ENCODE measurements around the gene POLD1.

POLD1 gene

DNA sequence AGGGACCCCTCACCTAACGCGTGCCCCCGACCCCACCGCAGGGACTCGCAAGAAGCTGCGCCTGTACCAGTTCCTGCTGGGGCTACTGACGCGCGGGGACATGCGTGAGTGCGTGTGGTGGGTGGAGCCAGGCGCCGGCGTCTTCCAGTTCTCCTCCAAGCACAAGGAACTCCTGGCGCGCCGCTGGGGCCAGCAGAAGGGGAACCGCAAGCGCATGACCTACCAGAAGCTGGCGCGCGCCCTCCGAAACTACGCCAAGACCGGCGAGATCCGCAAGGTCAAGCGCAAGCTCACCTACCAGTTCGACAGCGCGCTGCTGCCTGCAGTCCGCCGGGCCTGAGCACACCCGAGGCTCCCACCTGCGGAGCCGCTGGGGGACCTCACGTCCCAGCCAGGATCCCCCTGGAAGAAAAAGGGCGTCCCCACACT is 43.9 kb downstream of the POLD1 start:
- H3K9me3 ChIP-seq (ENCODE audit: control insufficient read depth, insufficient read depth, low read length) = no peaks in the 10 kb centered on the region
- peak overlapping the region; percentile 84 for H3K4me2 ChIP-seq (ENCODE audit: low read length)
- no peak for TF ChIP-seq EZH2phosphoT487 (IDR thresholded peaks at IDR 0.05; ENCODE audit: borderline replicate concordance, low read length)
- TF ChIP-seq, protein P1, sequence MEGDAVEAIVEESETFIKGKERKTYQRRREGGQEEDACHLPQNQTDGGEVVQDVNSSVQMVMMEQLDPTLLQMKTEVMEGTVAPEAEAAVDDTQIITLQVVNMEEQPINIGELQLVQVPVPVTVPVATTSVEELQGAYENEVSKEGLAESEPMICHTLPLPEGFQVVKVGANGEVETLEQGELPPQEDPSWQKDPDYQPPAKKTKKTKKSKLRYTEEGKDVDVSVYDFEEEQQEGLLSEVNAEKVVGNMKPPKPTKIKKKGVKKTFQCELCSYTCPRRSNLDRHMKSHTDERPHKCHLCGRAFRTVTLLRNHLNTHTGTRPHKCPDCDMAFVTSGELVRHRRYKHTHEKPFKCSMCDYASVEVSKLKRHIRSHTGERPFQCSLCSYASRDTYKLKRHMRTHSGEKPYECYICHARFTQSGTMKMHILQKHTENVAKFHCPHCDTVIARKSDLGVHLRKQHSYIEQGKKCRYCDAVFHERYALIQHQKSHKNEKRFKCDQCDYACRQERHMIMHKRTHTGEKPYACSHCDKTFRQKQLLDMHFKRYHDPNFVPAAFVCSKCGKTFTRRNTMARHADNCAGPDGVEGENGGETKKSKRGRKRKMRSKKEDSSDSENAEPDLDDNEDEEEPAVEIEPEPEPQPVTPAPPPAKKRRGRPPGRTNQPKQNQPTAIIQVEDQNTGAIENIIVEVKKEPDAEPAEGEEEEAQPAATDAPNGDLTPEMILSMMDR (IDR thresholded peaks at IDR 0.05; ENCODE audit: low read depth, low read length, poor library complexity, severe bottlenecking) = no peak
- peak overlapping the region; percentile 80 for H3K4me3 ChIP-seq (ENCODE audit: low read length)
- no peaks in the 10 kb centered on the region for H3K27me3 ChIP-seq (ENCODE audit: control insufficient read depth, low read length)
- H3K79me2 ChIP-seq (ENCODE audit: control insufficient read depth, low read length) = peaks cover 17% of the 10 kb centered on the region
- peaks cover 67% of the 10 kb centered on the region for H3F3A ChIP-seq (ENCODE audit: control insufficient read depth, insufficient read depth)
- peaks cover 7% of the 10 kb centered on the region; the same call in 1 of the 2 replicates for H4K20me1 ChIP-seq (ENCODE audit: control insufficient read depth, insufficient read depth, low read depth, low read length)
- H3K27ac ChIP-seq (ENCODE audit: low read depth, low read length) = peak overlapping the region; percentile 96
- H3K36me3 ChIP-seq (ENCODE audit: control insufficient read depth, low read length) = peaks cover 54% of the 10 kb centered on the region
- peaks cover 76% of the 10 kb centered on the region for H3K4me1 ChIP-seq (ENCODE audit: control insufficient read depth, low read length)
- no peaks in the 10 kb centered on the region for H3K9me2 ChIP-seq (replicated peaks; ENCODE audit: control insufficient read depth, low read length)

DNA sequence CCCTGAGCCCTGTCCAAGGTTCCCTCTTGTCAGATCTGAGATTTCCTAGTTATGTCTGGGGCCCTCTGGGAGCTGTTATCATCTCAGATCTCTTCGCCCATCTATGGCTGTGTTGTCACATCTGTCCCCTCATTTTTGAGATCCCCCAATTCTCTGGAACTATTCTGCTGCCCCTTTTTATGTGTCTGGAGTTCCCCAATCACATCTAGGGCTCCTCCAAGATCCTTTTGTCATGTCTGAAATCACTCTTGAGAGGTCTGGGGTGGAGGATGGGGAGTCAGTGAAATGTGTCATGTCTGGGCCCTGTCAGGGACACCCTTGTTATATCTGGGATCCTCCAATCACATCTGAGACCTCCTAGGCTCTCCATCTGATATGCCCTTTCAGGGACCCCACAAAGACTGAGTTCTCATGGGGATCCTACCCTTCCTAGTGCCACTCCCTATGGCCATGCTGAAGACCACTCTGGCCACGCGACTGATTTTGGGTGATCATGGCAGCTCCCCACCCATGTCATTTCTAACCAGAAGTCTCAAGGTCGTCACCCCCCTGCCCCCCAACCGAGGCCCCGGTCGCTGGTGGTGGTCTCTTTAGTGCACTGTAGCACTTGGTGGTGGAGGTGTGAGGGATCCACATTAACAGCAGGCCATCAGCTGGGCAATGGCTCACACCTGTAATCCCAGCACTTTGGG is 44.8 kb downstream of the POLD1 start:
- no peaks in the 10 kb centered on the region for H3K9me2 ChIP-seq (replicated peaks; ENCODE audit: control insufficient read depth, low read length)
- peak overlapping the region; percentile 80 for H3K4me3 ChIP-seq (ENCODE audit: low read length)
- H3F3A ChIP-seq (ENCODE audit: control insufficient read depth, insufficient read depth) = peaks cover 68% of the 10 kb centered on the region
- peaks cover 45% of the 10 kb centered on the region for H3K36me3 ChIP-seq (ENCODE audit: control insufficient read depth, low read length)
- peak overlapping the region; percentile 84 for H3K4me2 ChIP-seq (ENCODE audit: low read length)
- peak overlapping the region; percentile 96 for H3K27ac ChIP-seq (ENCODE audit: low read depth, low read length)
- TF ChIP-seq, protein P1 (IDR thresholded peaks at IDR 0.05; ENCODE audit: low read depth, low read length, poor library complexity, severe bottlenecking) = no peak
- no peak for TF ChIP-seq EZH2phosphoT487 (IDR thresholded peaks at IDR 0.05; ENCODE audit: borderline replicate concordance, low read length)
- peaks cover 12% of the 10 kb centered on the region for H3K79me2 ChIP-seq (ENCODE audit: control insufficient read depth, low read length)
- no peaks in the 10 kb centered on the region for H3K27me3 ChIP-seq (ENCODE audit: control insufficient read depth, low read length)
- peaks cover 76% of the 10 kb centered on the region for H3K4me1 ChIP-seq (ENCODE audit: control insufficient read depth, low read length)
- no peaks in the 10 kb centered on the region for H3K9me3 ChIP-seq (ENCODE audit: control insufficient read depth, insufficient read depth, low read length)
- no peaks in the 10 kb centered on the region for H4K20me1 ChIP-seq (ENCODE audit: control insufficient read depth, insufficient read depth, low read depth, low read length)

DNA sequence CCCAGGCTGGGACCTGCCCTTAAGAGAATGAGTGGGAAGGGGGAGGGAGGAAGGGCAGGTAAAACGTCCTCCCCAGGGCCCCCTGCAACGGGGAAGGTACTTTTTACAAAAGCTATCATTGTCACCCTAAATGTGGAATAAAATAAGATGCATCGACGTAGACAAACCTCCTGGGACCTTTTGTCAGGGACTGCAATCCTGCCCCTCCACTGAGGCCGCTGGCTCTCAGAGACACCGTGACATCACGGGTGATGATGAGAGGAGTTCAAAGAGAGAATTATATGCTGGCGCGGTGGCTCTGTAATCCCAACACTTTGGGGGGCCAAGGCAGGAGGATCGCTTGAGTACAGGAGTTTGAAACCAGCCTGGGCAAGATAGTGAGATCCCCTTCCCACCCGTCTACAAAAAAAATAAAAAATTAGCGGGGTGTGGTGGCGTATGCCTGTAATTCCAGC is 46.8 kb downstream of the POLD1 start:
- Histone ChIP-seq H3K27ac (ENCODE audit: low read depth, low read length) (peak overlapping the region; percentile 96), H3K9me3 (ENCODE audit: control insufficient read depth, insufficient read depth, low read length) (no peaks in the 10 kb centered on the region), H3K4me3 (ENCODE audit: low read length) (peak overlapping the region; percentile 80), H3K79me2 (ENCODE audit: control insufficient read depth, low read length) (peaks cover 12% of the 10 kb centered on the region), H3K36me3 (ENCODE audit: control insufficient read depth, low read length) (peaks cover 40% of the 10 kb centered on the region), H3K27me3 (ENCODE audit: control insufficient read depth, low read length) (no peaks in the 10 kb centered on the region), H3K4me1 (ENCODE audit: control insufficient read depth, low read length) (peaks cover 89% of the 10 kb centered on the region), H4K20me1 (ENCODE audit: control insufficient read depth, insufficient read depth, low read depth, low read length) (no peaks in the 10 kb centered on the region), H3F3A (ENCODE audit: control insufficient read depth, insufficient read depth) (peaks cover 65% of the 10 kb centered on the region), H3K9me2 (replicated peaks; ENCODE audit: control insufficient read depth, low read length) (no peaks in the 10 kb centered on the region), H3K4me2 (ENCODE audit: low read length) (peak overlapping the region; percentile 84)
- TF ChIP-seq, protein P1 (IDR thresholded peaks at IDR 0.05; ENCODE audit: low read depth, low read length, poor library complexity, severe bottlenecking) = no peak
- no peak for TF ChIP-seq EZH2phosphoT487 (IDR thresholded peaks at IDR 0.05; ENCODE audit: borderline replicate concordance, low read length)
